Astrocyte (in vitro differentiated cells and primary cell): ENCODE results near the gene LUZP4. TPM values are rescaled to one million over a fixed set of nuclear protein-coding genes. Genes with fewer than 3 reads are reported as not detected.
A peak's percentile ranks its signal among the peaks of the same experiment; 100 is the strongest.

Experiments
- DNase-seq: peaks from one replicate; pipeline ENCODE4 v3.0.0-alpha.2; 2010; ENCODE audit warnings: low read depth
- FAIRE-seq: peaks from 2 replicates; lab custom pipeline; 2011; peaks lifted over from hg19 to GRCh38; lab: Jason Lieb, UNC
- H2AFZ ChIP-seq: 2 replicates; pipeline ENCODE4 v1.6.0; 2012; ENCODE audit warnings: low read depth, low read length, inconsistent platforms
- H3K27ac ChIP-seq: 2 replicates; pipeline ENCODE4 v1.5.1; 2011; ENCODE audit warnings: low read depth, low read length, inconsistent platforms
- H3K27me3 ChIP-seq: 2 replicates; pipeline ENCODE4 v1.6.0; 2011; ENCODE audit warnings: low read length, inconsistent platforms; ENCODE audit not compliant: insufficient read depth
- H3K36me3 ChIP-seq: 2 replicates; pipeline ENCODE4 v1.5.1; 2011; ENCODE audit warnings: low read length, inconsistent platforms; ENCODE audit not compliant: insufficient read depth
- H3K4me1 ChIP-seq: 2 replicates; pipeline ENCODE4 v1.5.1; 2011; ENCODE audit warnings: low read length, inconsistent platforms; ENCODE audit not compliant: insufficient read depth
- H3K4me2 ChIP-seq: 2 replicates; pipeline ENCODE4 v1.6.0; 2012; ENCODE audit warnings: low read length, inconsistent platforms
- H3K4me3 ChIP-seq: 2 replicates; pipeline ENCODE4 v1.5.1; 2011; ENCODE audit warnings: low read depth, mild to moderate bottlenecking, low read length, inconsistent platforms; ENCODE audit not compliant: insufficient read depth
- H3K79me2 ChIP-seq: 2 replicates; pipeline ENCODE4 v1.6.0; 2012; ENCODE audit warnings: mild to moderate bottlenecking, low read length, inconsistent platforms; ENCODE audit not compliant: insufficient read depth
- H3K9ac ChIP-seq: 2 replicates; pipeline ENCODE4 v1.6.0; 2012; ENCODE audit warnings: mild to moderate bottlenecking, low read length, inconsistent platforms
- H3K9me3 ChIP-seq: 2 replicates; pipeline ENCODE4 v1.5.1; 2012; ENCODE audit warnings: low read depth, mild to moderate bottlenecking, low read length, inconsistent platforms; ENCODE audit not compliant: insufficient read depth
- H4K20me1 ChIP-seq: 2 replicates; pipeline ENCODE4 v1.6.0; 2012; ENCODE audit warnings: low read length, inconsistent platforms; ENCODE audit not compliant: insufficient read depth
- H3K27ac Mint-ChIP-seq: one replicate; pipeline ENCODE4 v1.8.0; 2021; ENCODE audit warnings: mild to moderate bottlenecking, mixed read lengths; ENCODE audit not compliant: unreplicated experiment
- H3K27me3 Mint-ChIP-seq: one replicate; pipeline ENCODE4 v1.8.0; 2021; ENCODE audit warnings: low read depth, mixed read lengths; ENCODE audit not compliant: unreplicated experiment
- H3K36me3 Mint-ChIP-seq: one replicate; pipeline ENCODE4 v1.8.0; 2021; ENCODE audit warnings: low read depth, mixed read lengths; ENCODE audit not compliant: unreplicated experiment
- H3K4me1 Mint-ChIP-seq: one replicate; pipeline ENCODE4 v1.8.0; 2021; ENCODE audit warnings: low read depth, mixed read lengths; ENCODE audit not compliant: unreplicated experiment
- H3K4me3 Mint-ChIP-seq: one replicate; pipeline ENCODE4 v1.8.0; 2021; ENCODE audit warnings: mild to moderate bottlenecking, moderate library complexity, mixed read lengths; ENCODE audit not compliant: unreplicated experiment
- H3K9me3 Mint-ChIP-seq: one replicate; pipeline ENCODE4 v1.8.0; 2021; ENCODE audit warnings: mild to moderate bottlenecking, mixed read lengths; ENCODE audit not compliant: unreplicated experiment
- EZH2 ChIP-seq: IDR thresholded peaks from 2 replicates; pipeline ENCODE4 v1.6.1; 2012; ENCODE audit warnings: mild to moderate bottlenecking, low read length, inconsistent platforms; ENCODE audit not compliant: insufficient read depth
- total RNA-seq: library from RNA; stranded (reverse); gene quantifications from 2 replicates; pipeline ENCODE4 v1.2.1, GENCODE V29; 2021
- TF ChIP-seq, protein P1 (sequence below): IDR thresholded peaks from 2 replicates; pipeline ENCODE4 v1.5.1; 2011; ENCODE audit warnings: low read depth, mild to moderate bottlenecking, inconsistent platforms, low read length, moderate library complexity; ENCODE audit not compliant: insufficient read depth

The LUZP4 gene
- total RNA-seq, 1 donor from 2014 or later: not detected

DNA sequence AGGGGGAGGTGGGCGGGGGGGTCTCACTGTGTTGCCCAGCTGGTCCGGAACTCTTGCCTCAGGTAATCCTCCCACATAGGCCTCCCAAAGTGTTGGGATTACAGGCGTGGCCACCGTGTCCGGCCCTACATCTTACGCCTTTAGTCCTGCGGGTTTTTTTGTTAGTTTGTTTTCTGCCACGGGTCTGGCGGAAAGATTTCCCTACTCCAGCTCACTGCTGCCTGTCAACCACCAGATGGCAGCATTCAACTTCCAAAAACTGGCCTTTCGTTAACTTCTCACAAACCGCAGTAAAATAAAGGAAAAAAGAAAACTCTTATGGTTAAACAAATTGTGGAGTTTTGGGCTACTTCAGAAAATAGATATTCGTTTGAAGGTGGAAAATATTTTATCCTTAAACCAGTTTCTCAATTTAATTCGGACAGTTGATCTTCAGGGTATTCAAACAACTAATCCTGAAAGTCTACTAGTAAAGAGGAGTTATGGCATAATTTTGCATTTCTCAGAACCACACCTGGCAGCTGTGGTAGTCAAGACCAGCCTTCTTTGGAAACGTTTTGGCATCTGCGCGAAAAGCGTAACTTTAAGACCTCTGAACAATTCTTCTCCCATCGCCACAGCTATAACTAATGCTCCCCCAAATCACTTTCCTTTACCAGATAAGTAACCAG, 41.1 kb downstream of the LUZP4 start:
- no peak for TF ChIP-seq EZH2
- TF ChIP-seq, protein P1, sequence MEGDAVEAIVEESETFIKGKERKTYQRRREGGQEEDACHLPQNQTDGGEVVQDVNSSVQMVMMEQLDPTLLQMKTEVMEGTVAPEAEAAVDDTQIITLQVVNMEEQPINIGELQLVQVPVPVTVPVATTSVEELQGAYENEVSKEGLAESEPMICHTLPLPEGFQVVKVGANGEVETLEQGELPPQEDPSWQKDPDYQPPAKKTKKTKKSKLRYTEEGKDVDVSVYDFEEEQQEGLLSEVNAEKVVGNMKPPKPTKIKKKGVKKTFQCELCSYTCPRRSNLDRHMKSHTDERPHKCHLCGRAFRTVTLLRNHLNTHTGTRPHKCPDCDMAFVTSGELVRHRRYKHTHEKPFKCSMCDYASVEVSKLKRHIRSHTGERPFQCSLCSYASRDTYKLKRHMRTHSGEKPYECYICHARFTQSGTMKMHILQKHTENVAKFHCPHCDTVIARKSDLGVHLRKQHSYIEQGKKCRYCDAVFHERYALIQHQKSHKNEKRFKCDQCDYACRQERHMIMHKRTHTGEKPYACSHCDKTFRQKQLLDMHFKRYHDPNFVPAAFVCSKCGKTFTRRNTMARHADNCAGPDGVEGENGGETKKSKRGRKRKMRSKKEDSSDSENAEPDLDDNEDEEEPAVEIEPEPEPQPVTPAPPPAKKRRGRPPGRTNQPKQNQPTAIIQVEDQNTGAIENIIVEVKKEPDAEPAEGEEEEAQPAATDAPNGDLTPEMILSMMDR: peak; percentile 70
- no peaks in the 10 kb centered on the region for H3K79me2 ChIP-seq
- no peaks in the 10 kb centered on the region for H3K27me3 ChIP-seq
- peak; percentile 43 for DNase-seq
- FAIRE-seq: peak; percentile 98
- no peak overlapping the region for H2AFZ ChIP-seq
- H4K20me1 ChIP-seq: no peaks in the 10 kb centered on the region
- no peak overlapping the region for H3K4me3 ChIP-seq
- H3K4me1 Mint-ChIP-seq: peaks cover 3% of the 10 kb centered on the region
- no peaks in the 10 kb centered on the region for H3K36me3 Mint-ChIP-seq
- no peaks in the 10 kb centered on the region for H3K27me3 Mint-ChIP-seq
- no peak overlapping the region for H3K9ac ChIP-seq
- no peak overlapping the region for H3K4me3 Mint-ChIP-seq
- no peaks in the 10 kb centered on the region for H3K9me3 Mint-ChIP-seq
- no peaks in the 10 kb centered on the region for H3K4me1 ChIP-seq
- H3K27ac ChIP-seq: no peak overlapping the region
- H3K9me3 ChIP-seq: no peaks in the 10 kb centered on the region
- no peak overlapping the region for H3K4me2 ChIP-seq
- no peak overlapping the region for H3K27ac Mint-ChIP-seq
- no peaks in the 10 kb centered on the region for H3K36me3 ChIP-seq

DNA sequence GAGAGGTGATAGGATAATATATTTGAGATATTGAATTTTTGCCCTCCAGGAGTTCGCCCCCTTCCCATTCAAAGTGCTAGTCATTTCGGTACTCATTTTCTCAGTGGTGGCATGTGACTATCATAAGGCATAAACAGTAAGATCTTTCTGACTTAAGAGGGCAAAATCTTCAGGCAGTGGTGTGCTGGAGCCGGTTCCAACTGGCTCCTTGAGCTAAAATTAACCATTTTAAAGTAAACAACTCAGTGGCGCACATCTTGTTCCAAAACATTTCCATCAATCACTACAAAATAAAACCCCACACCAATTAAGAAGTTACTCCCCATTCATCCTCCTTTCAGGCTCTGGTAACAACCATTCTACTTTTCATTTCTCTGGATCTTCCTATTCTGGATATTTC, 43.3 kb downstream of the LUZP4 start:
- Mint-ChIP-seq H3K4me1 (peaks cover 3% of the 10 kb centered on the region), H3K36me3 (no peaks in the 10 kb centered on the region), H3K27ac (no peak overlapping the region), H3K27me3 (peaks cover 2% of the 10 kb centered on the region), H3K4me3 (no peak overlapping the region), H3K9me3 (no peaks in the 10 kb centered on the region)
- H3K4me2 ChIP-seq: no peak overlapping the region
- H4K20me1 ChIP-seq: no peaks in the 10 kb centered on the region
- no peak overlapping the region for H3K27ac ChIP-seq
- H3K36me3 ChIP-seq: no peaks in the 10 kb centered on the region
- no peak overlapping the region for H3K9ac ChIP-seq
- H3K79me2 ChIP-seq: no peaks in the 10 kb centered on the region
- H3K4me1 ChIP-seq: no peaks in the 10 kb centered on the region
- TF ChIP-seq, protein P1: no peak
- no peak for TF ChIP-seq EZH2
- no peak overlapping the region for H2AFZ ChIP-seq
- H3K9me3 ChIP-seq: no peaks in the 10 kb centered on the region
- H3K27me3 ChIP-seq: no peaks in the 10 kb centered on the region
- FAIRE-seq: peak; percentile 34
- no peak for DNase-seq
- H3K4me3 ChIP-seq: no peak overlapping the region

DNA sequence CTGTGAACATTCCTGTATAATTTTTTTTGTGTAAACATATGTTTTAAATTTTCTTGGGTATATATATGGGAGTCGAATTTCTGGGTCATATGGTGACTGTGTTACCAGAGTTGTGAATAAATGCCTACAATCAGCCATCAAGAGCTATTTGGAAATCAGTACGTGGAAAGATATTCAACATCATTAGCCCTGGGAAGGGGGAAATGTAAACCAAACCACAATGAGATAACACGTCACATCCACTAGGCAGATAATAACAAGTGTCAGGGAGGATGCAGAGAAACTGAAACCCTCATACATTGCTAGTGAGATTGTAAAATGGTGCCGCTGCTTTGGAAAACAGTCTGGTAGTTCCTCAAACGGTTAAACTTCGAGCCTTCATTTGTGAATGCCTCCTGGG, 43.9 kb downstream of the LUZP4 start:
- TF ChIP-seq EZH2: no peak
- TF ChIP-seq, protein P1: no peak
- H3K36me3 ChIP-seq: no peaks in the 10 kb centered on the region
- H3K36me3 Mint-ChIP-seq: no peaks in the 10 kb centered on the region
- H3K9ac ChIP-seq: no peak overlapping the region
- no peaks in the 10 kb centered on the region for H3K79me2 ChIP-seq
- H4K20me1 ChIP-seq: no peaks in the 10 kb centered on the region
- no peak overlapping the region for H3K4me3 Mint-ChIP-seq
- peaks cover 3% of the 10 kb centered on the region for H3K4me1 Mint-ChIP-seq
- no peak overlapping the region for H3K27ac Mint-ChIP-seq
- H3K27ac ChIP-seq: no peak overlapping the region
- no peaks in the 10 kb centered on the region for H3K27me3 ChIP-seq
- no peak overlapping the region for H3K4me3 ChIP-seq
- DNase-seq (peak; percentile 43), FAIRE-seq (no peak)
- H3K9me3 Mint-ChIP-seq: no peaks in the 10 kb centered on the region
- H3K4me1 ChIP-seq: no peaks in the 10 kb centered on the region
- H3K9me3 ChIP-seq: no peaks in the 10 kb centered on the region
- no peak overlapping the region for H2AFZ ChIP-seq
- H3K27me3 Mint-ChIP-seq: peaks cover 2% of the 10 kb centered on the region
- no peak overlapping the region for H3K4me2 ChIP-seq
